Neural cell (in vitro differentiated cells): ENCODE results near the gene KBTBD12.

Source experiments
- CTCF ChIP-seq: fragments of 450-650 bp; IDR thresholded peaks from 2 replicates; pipeline ENCODE4 v1.5.1; 2014; ENCODE audit warnings: antibody characterized with exemption, mild to moderate bottlenecking, moderate library complexity; ENCODE audit not compliant: poor library complexity, severe bottlenecking
- EP300 ChIP-seq: fragments of 450-650 bp; conservative IDR thresholded peaks from 2 replicates; pipeline ENCODE4 v1.6.1; 2014; ENCODE audit warnings: antibody characterized with exemption, mild to moderate bottlenecking, moderate library complexity; ENCODE audit not compliant: poor library complexity, severe bottlenecking
- EZH2 ChIP-seq: fragments of 200-600, 300-800 bp; shearing (Covaris generic), sonication (generic); IDR thresholded peaks from 2 replicates; pipeline ENCODE4 v1.6.1; 2014; ENCODE audit warnings: antibody characterized with exemption, low read length, borderline replicate concordance, mild to moderate bottlenecking; ENCODE audit not compliant: insufficient read depth, poor library complexity, severe bottlenecking
- MXI1 ChIP-seq: fragments of 450-650 bp; conservative IDR thresholded peaks from 2 replicates; pipeline ENCODE4 v1.6.1; 2014; ENCODE audit warnings: antibody characterized with exemption, mild to moderate bottlenecking; ENCODE audit not compliant: poor library complexity, severe bottlenecking
- POLR2AphosphoS5 ChIP-seq: IDR thresholded peaks from 2 replicates; pipeline ENCODE4 v1.6.1; 2012
- RAD21 ChIP-seq: fragments of 450-650 bp; conservative IDR thresholded peaks from 2 replicates; pipeline ENCODE4 v1.6.1; 2014; ENCODE audit warnings: antibody characterized with exemption, mild to moderate bottlenecking, moderate library complexity
- REST ChIP-seq: IDR thresholded peaks from 2 replicates; pipeline ENCODE4 v1.6.1; 2012; ENCODE audit warnings: borderline replicate concordance
- SMC3 ChIP-seq: fragments of 450-650 bp; conservative IDR thresholded peaks from 2 replicates; pipeline ENCODE4 v1.6.1; 2014; ENCODE audit warnings: antibody characterized with exemption, mild to moderate bottlenecking, moderate library complexity; ENCODE audit not compliant: poor library complexity
- TAF1 ChIP-seq: IDR thresholded peaks from 2 replicates; pipeline ENCODE4 v1.6.1; 2012; ENCODE audit warnings: low read depth

- TF ChIP-seq CTCF (no peak), EZH2 (no peak), EP300 (no peak), TAF1 (no peak), RAD21 (no peak), POLR2AphosphoS5 (no peak), REST (no peak), SMC3 (no peak), MXI1 (no peak)
These were observed 70.2 kb downstream of the KBTBD12 start for GRCh38 chr3:127985216-127985615.
